Neural cell (in vitro differentiated cells): ENCODE results near the gene BPI.

Source experiments
- CTCF ChIP-seq: fragments of 450-650 bp; IDR thresholded peaks from 2 replicates; pipeline ENCODE4 v1.5.1; 2014; ENCODE audit warnings: antibody characterized with exemption, mild to moderate bottlenecking, moderate library complexity; ENCODE audit not compliant: poor library complexity, severe bottlenecking
- EP300 ChIP-seq: fragments of 450-650 bp; conservative IDR thresholded peaks from 2 replicates; pipeline ENCODE4 v1.6.1; 2014; ENCODE audit warnings: antibody characterized with exemption, mild to moderate bottlenecking, moderate library complexity; ENCODE audit not compliant: poor library complexity, severe bottlenecking
- RAD21 ChIP-seq: fragments of 450-650 bp; conservative IDR thresholded peaks from 2 replicates; pipeline ENCODE4 v1.6.1; 2014; ENCODE audit warnings: antibody characterized with exemption, mild to moderate bottlenecking, moderate library complexity
- REST ChIP-seq: IDR thresholded peaks from 2 replicates; pipeline ENCODE4 v1.6.1; 2012; ENCODE audit warnings: borderline replicate concordance

GRCh38 chr20:38373898-38374297, 69.9 kb downstream of the BPI start:
- TF ChIP-seq EP300 (no peak), CTCF (no peak), REST (no peak), RAD21 (no peak)
